A673 (cell line): Measurements from ENCODE around the gene SPATA3. TPM values are rescaled to one million over a fixed set of nuclear protein-coding genes. Genes with fewer than 3 reads are reported as not detected.
A peak's percentile ranks its signal among the peaks of the same experiment; 100 is the strongest.

Experiments used
- BruUV-seq: library from RNA; stranded (reverse); fragments of 400-500 nt; replicated peaks from 2 replicates; lab custom pipeline; 2021; lab: Mats Ljungman, UMichigan
- CTCF ChIA-PET: fragments of 300-600 bp; sonication (Branson Sonifier 250); formaldehyde crosslinking; loops from one replicate; lab custom pipeline; 2022; ENCODE audit warnings: antibody characterized with exemption; lab: Charles Lee
- POLR2A ChIA-PET: fragments of 300-600 bp; sonication (Branson Sonifier 250); formaldehyde crosslinking; loops from one replicate; lab custom pipeline; 2022; ENCODE audit warnings: antibody characterized with exemption; ENCODE audit not compliant: low non-redundant PET; lab: Charles Lee
- DNase-seq: peaks from one replicate; pipeline ENCODE4 v3.0.0-alpha.2; 2015; ENCODE audit warnings: low spot score
- H3K27ac ChIP-seq: fragments of 200-600 bp; sonication (generic); 2 replicates; pipeline ENCODE4 v1.5.1; 2016; ENCODE audit warnings: mixed run types, low read depth, mild to moderate bottlenecking, mixed read lengths, antibody characterized with exemption, low read length; ENCODE audit not compliant: poor library complexity, severe bottlenecking
- H3K27me3 ChIP-seq: fragments of 200-600 bp; sonication (generic); replicated peaks from 2 replicates; pipeline ENCODE4 v1.6.1; 2017; ENCODE audit warnings: mixed run types, low read depth, mild to moderate bottlenecking, mixed read lengths, antibody characterized with exemption, low read length; ENCODE audit not compliant: insufficient read depth, poor library complexity
- H3K36me3 ChIP-seq: fragments of 200-600 bp; sonication (generic); 2 replicates; pipeline ENCODE4 v1.6.1; 2016; ENCODE audit warnings: mixed run types, mild to moderate bottlenecking, mixed read lengths, antibody characterized with exemption, low read length; ENCODE audit not compliant: insufficient read depth, poor library complexity, severe bottlenecking
- H3K4me1 ChIP-seq: fragments of 200-600 bp; sonication (generic); 2 replicates; pipeline ENCODE4 v1.6.1; 2017; ENCODE audit warnings: mixed run types, mild to moderate bottlenecking, mixed read lengths, antibody characterized with exemption, low read length; ENCODE audit not compliant: insufficient read depth, poor library complexity, severe bottlenecking
- H3K4me3 ChIP-seq: fragments of 200-600 bp; sonication (generic); 2 replicates; pipeline ENCODE4 v1.5.1; 2016; ENCODE audit warnings: low read depth, mixed run types, mild to moderate bottlenecking, mixed read lengths, low read length; ENCODE audit not compliant: poor library complexity, severe bottlenecking
- H3K9me3 ChIP-seq: fragments of 200-600 bp; sonication (generic); 2 replicates; pipeline ENCODE4 v1.6.1; 2016; ENCODE audit warnings: mixed run types, low read depth, mild to moderate bottlenecking, mixed read lengths, antibody characterized with exemption, low read length; ENCODE audit not compliant: poor library complexity, severe bottlenecking
- EZH2 ChIP-seq: fragments of 200-600 bp; sonication (generic); IDR thresholded peaks from 2 replicates; pipeline ENCODE4 v1.6.1; 2017; ENCODE audit warnings: borderline replicate concordance, low read depth, mild to moderate bottlenecking, mixed read lengths, antibody characterized with exemption, low read length; ENCODE audit not compliant: poor library complexity, severe bottlenecking
- intact Hi-C: fragments of 100-400 bp; cut with micrococcal nuclease; formaldehyde crosslinking; loops from one replicate; pipeline ENCODE4 v1.10.0; 2022; ENCODE audit not compliant: unreplicated experiment
- total RNA-seq: library from RNA; stranded (reverse); gene quantifications from 2 replicates; pipeline ENCODE4 v1.2.3, GENCODE V29; 2021
- TF ChIP-seq, protein P1 (sequence below): fragments of 300-800, 200-600 bp; sonication (generic); conservative IDR thresholded peaks from 2 replicates; pipeline ENCODE4 v1.5.1; 2017; ENCODE audit warnings: low read depth, mild to moderate bottlenecking, antibody characterized with exemption, low read length, moderate library complexity, mixed read lengths

Gene SPATA3
- total RNA-seq, 1 experiment from 2014 or later = not detected

DNA sequence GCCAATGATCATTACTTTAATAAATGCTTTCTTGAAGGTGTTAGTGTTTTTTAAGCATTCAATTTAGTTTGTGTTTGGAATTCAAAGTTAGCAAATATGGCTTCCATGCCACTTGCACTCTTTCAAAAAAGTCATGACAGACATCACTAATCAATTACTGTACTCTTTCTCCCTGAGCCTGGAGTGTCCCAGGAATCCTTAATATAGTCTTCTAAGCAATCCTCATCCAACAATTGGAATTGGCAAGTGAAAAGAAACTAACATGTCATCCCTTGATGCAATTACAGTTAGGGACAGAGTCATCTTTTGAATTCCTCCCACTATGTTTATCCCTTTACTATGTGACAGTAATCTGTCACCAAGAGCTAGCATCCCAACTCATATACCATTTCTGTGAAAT is 41.2 kb upstream of the SPATA3 start:
- ChIA-PET POLR2A (no interaction called here), CTCF (no interaction called here)
- TF ChIP-seq, protein P1, sequence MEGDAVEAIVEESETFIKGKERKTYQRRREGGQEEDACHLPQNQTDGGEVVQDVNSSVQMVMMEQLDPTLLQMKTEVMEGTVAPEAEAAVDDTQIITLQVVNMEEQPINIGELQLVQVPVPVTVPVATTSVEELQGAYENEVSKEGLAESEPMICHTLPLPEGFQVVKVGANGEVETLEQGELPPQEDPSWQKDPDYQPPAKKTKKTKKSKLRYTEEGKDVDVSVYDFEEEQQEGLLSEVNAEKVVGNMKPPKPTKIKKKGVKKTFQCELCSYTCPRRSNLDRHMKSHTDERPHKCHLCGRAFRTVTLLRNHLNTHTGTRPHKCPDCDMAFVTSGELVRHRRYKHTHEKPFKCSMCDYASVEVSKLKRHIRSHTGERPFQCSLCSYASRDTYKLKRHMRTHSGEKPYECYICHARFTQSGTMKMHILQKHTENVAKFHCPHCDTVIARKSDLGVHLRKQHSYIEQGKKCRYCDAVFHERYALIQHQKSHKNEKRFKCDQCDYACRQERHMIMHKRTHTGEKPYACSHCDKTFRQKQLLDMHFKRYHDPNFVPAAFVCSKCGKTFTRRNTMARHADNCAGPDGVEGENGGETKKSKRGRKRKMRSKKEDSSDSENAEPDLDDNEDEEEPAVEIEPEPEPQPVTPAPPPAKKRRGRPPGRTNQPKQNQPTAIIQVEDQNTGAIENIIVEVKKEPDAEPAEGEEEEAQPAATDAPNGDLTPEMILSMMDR = no peak
- TF ChIP-seq EZH2 = no peak
- intact Hi-C loops = no loop called here
- Histone ChIP-seq H3K27ac (no peak overlapping the region), H3K27me3 (peaks cover 21% of the 10 kb centered on the region), H3K4me3 (no peak overlapping the region), H3K9me3 (no peaks in the 10 kb centered on the region), H3K4me1 (no peaks in the 10 kb centered on the region), H3K36me3 (no peaks in the 10 kb centered on the region)
- BruUV-seq = no TSS peak
- no peak for DNase-seq

DNA sequence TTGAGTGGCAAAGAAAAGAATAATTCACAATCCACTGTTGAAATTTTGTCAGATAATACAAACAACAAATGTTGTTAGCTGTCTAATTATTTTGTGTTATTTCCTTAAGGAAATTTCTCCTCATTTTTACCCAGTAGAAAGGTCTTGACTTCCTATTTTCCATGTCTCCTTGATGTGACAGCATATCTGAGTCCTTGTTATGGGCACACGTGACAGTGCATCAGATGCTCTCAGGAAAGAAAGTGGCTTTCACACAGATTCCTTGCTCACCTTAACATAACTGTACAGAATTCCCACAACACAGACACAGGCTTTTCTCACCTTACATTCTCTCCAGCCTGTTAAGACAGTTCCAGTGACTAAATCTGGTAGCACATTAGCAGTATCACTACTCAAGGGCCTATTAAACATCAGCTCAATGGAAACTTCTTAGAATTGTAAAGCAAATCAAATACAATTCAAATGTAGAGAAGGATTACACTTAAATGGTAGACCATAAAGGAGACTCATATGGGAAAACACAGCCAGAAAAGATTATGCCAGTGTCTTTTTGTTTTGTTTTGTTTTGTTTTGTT is 40.7 kb upstream of the SPATA3 start:
- intact Hi-C loops = no loop called here
- Histone ChIP-seq H3K36me3 (no peaks in the 10 kb centered on the region), H3K27me3 (peaks cover 21% of the 10 kb centered on the region), H3K27ac (no peak overlapping the region), H3K9me3 (no peaks in the 10 kb centered on the region), H3K4me3 (no peak overlapping the region), H3K4me1 (no peaks in the 10 kb centered on the region)
- no TSS peak for BruUV-seq
- DNase-seq = no peak
- ChIA-PET CTCF (interaction anchor here (0.6 kb wide), 1 partner anchor 56 kb away, joined by 3 read pairs; no protein-coding TSS in a partner anchor), POLR2A (no interaction called here)
- TF ChIP-seq, protein P1 = no peak
- no peak for TF ChIP-seq EZH2

DNA sequence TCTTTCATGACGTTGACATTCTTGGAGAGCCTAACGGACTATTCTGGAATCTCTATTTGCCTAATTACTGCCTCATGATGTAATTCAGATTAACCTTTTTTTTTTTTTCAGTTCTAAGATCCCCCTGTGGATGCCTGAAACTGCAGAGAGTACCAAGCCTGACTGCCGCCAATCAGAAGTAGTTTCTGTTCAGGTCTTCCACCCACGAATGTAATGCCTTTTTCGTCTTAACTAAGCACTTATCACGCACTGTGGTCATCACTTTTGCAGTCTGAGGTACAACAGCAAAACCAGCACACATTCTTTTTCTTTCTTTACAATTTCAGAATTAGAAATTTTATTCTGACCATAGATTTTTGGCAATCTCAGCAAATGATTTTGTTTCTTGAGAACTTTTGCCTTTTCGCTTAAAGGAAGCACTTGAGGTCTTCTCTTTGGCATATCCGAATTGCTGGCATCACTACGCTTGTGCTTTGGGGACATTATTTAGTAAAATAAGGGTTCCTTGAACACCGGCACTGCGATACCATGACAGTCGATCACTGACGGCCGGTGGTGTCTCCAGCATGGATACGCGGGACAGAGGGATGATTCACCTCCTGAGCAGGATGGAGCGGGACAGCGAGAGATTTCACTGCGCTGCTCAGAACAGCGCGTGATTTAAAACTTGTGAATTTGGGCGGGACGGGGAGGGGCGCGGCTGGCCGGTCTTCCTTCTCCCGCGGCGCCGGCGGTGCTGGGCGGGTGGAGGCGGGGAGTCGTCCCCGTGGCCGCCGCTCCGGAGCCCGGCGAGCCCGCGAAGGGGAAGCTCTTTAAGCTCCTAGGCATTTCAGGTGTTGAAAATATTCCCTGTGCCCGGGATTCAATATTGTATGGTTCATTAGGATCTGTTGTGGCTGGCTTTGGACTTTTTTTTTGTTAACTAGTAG is 38.8 kb upstream of the SPATA3 start:
- peaks cover 21% of the 10 kb centered on the region for H3K27me3 ChIP-seq
- POLR2A ChIA-PET = no interaction called here
- H3K9me3 ChIP-seq = no peaks in the 10 kb centered on the region
- H3K36me3 ChIP-seq = no peaks in the 10 kb centered on the region
- peak overlapping the region; percentile 43 for H3K4me3 ChIP-seq
- CTCF ChIA-PET = no interaction called here
- no peak overlapping the region for H3K27ac ChIP-seq
- no TSS peak for BruUV-seq
- peak; percentile 65 for DNase-seq
- H3K4me1 ChIP-seq = no peaks in the 10 kb centered on the region
- no peak for TF ChIP-seq EZH2
- TF ChIP-seq, protein P1 = no peak
- intact Hi-C loops = no loop called here
